Measurements from ENCODE around the gene OR7G2. TPM values are rescaled to one million over a fixed set of nuclear protein-coding genes. Genes with fewer than 3 reads are reported as not detected.

Gene OR7G2
- total and polyA plus RNA-seq, 2 donors (not counting 1 experiment from before 2014, with no cell fraction given) = not detected

- Histone ChIP-seq H3K36me3 (replicated peaks in 1 of 2; ENCODE audit: control extremely low read depth in 1 of 2, control insufficient read depth in 1 of 2, extremely low read depth in 1 of 2, insufficient read depth in 2 of 2, low read length in 1 of 2) (peaks cover 0 to 34% of the 10 kb centered on the region in 2 experiments), H4K20me1 (ENCODE audit: control insufficient read depth, insufficient read depth, low read length, poor library complexity, severe bottlenecking) (peaks cover 44% of the 10 kb centered on the region), H3K27me3 (replicated peaks in 1 of 4; ENCODE audit: control extremely low read depth in 1 of 4, control insufficient read depth in 3 of 4, insufficient read depth in 4 of 4, low read length in 3 of 4) (no peaks in the 10 kb centered on the region), H3K27ac (ENCODE audit: low read length in 2 of 2) (no peak overlapping the region), H2AFZ (ENCODE audit: insufficient read depth, low read depth, low read length, poor library complexity, severe bottlenecking) (no peak overlapping the region), H3K4me2 (replicated peaks; ENCODE audit: low read depth, low read length, poor library complexity, severe bottlenecking) (no peak overlapping the region), H3K4me1 (ENCODE audit: control insufficient read depth in 2 of 2, insufficient read depth in 2 of 2, low read length in 2 of 2) (peaks cover 12 to 15% of the 10 kb centered on the region in 2 donors), H3K79me2 (ENCODE audit: control insufficient read depth, insufficient read depth, low read length) (peaks cover 100% of the 10 kb centered on the region), H3K9ac (ENCODE audit: low read length) (no peak overlapping the region), H3K9me3 (ENCODE audit: control extremely low read depth in 1 of 3, control insufficient read depth in 2 of 3, insufficient read depth in 1 of 3, low read length in 2 of 3) (peaks cover 3 to 22% (median 18%) of the 10 kb centered on the region in 3 donors), H3K4me3 (ENCODE audit: control extremely low read depth in 1 of 5, extremely low read depth in 1 of 5, insufficient read depth in 1 of 5, low read depth in 2 of 5, low read length in 4 of 5) (no peak overlapping the region)
- Mint-ChIP-seq H3K4me3 (no peak overlapping the region), H3K4me1 (peaks cover 45% of the 10 kb centered on the region), H3K27ac (no peak overlapping the region), H3K9me3 (ENCODE audit: insufficient read depth) (peaks cover 3% of the 10 kb centered on the region), H3K27me3 (no peaks in the 10 kb centered on the region)
- DNase-seq = no peak
- TF ChIP-seq CTCF (IDR thresholded peaks at IDR 0.05) (no peak), EZH2 (IDR thresholded peaks at IDR 0.05; ENCODE audit: borderline replicate concordance, insufficient read depth, low read depth, low read length, poor library complexity, severe bottlenecking) (no peak)
- ChIA-PET POLR2A (no interaction called here), CTCF (no interaction called here)
- WGBS (ENCODE audit: insufficient coverage) = 90% methylated on average over 5 of the region's 5 CpGs
- ATAC-seq (ENCODE audit: low read depth) = no peak
- intact Hi-C loops (cut with micrococcal nuclease) = loop anchor here (5.0 kb wide), 1 partner anchor 477 kb away; the partner anchor contains the start of gene ZNF561
Measured at GRCh38 chr19:9144920-9145319, 37.6 kb upstream of the OR7G2 start.

- Histone ChIP-seq H4K20me1 (ENCODE audit: control insufficient read depth, insufficient read depth, low read length, poor library complexity, severe bottlenecking) (peaks cover 5% of the 10 kb centered on the region), H3K4me1 (ENCODE audit: control insufficient read depth in 2 of 2, insufficient read depth in 2 of 2, low read length in 2 of 2) (peaks cover 13 to 15% of the 10 kb centered on the region in 2 donors), H3K27me3 (replicated peaks in 1 of 4; ENCODE audit: control extremely low read depth in 1 of 4, control insufficient read depth in 3 of 4, insufficient read depth in 4 of 4, low read length in 3 of 4) (no peaks in the 10 kb centered on the region), H3K9ac (ENCODE audit: low read length) (peak within 1 kb of the TSS; percentile 99), H3K9me3 (ENCODE audit: control extremely low read depth in 1 of 3, control insufficient read depth in 2 of 3, insufficient read depth in 1 of 3, low read length in 2 of 3) (peaks cover 3 to 10% (median 10%) of the 10 kb centered on the region in 3 donors), H3K27ac (ENCODE audit: low read length in 2 of 2) (peak within 1 kb of the TSS; percentile 86 to 90), H2AFZ (ENCODE audit: insufficient read depth, low read depth, low read length, poor library complexity, severe bottlenecking) (peak within 1 kb of the TSS; percentile 84), H3K4me3 (ENCODE audit: control extremely low read depth in 1 of 5, extremely low read depth in 1 of 5, insufficient read depth in 1 of 5, low read depth in 2 of 5, low read length in 4 of 5) (peak within 1 kb of the TSS; percentile 70 to 99 (median 97)), H3K79me2 (ENCODE audit: control insufficient read depth, insufficient read depth, low read length) (peaks cover 55% of the 10 kb centered on the region), H3K4me2 (replicated peaks; ENCODE audit: low read depth, low read length, poor library complexity, severe bottlenecking) (peak within 1 kb of the TSS; percentile 76), H3K36me3 (replicated peaks in 1 of 2; ENCODE audit: control extremely low read depth in 1 of 2, control insufficient read depth in 1 of 2, extremely low read depth in 1 of 2, insufficient read depth in 2 of 2, low read length in 1 of 2) (peaks cover 0 to 3% of the 10 kb centered on the region in 2 experiments)
- CTCF ChIA-PET = no interaction called here
- ATAC-seq (ENCODE audit: low read depth) (peak; percentile 90), DNase-seq (peak; percentile 94)
- Mint-ChIP-seq H3K4me3 (peak within 1 kb of the TSS; percentile 98), H3K27ac (peak within 1 kb of the TSS; percentile 97), H3K4me1 (peaks cover 33% of the 10 kb centered on the region), H3K9me3 (ENCODE audit: insufficient read depth) (peaks cover 3% of the 10 kb centered on the region), H3K27me3 (peaks cover 2% of the 10 kb centered on the region)
- WGBS (ENCODE audit: insufficient coverage) = under 1% methylated on average over 31 of the region's 43 CpGs
- intact Hi-C loops (cut with micrococcal nuclease) = loop anchor here (1.0 to 5.0 kb wide), 4 partner anchors 169 to 482 kb away; partner anchors contain the start of genes ZNF121, ZNF559, ZNF561 and ZNF699
- TF ChIP-seq CTCF (IDR thresholded peaks at IDR 0.05) = no peak
- TF ChIP-seq EZH2 (IDR thresholded peaks at IDR 0.05; ENCODE audit: borderline replicate concordance, insufficient read depth, low read depth, low read length, poor library complexity, severe bottlenecking) = no peak
- POLR2A ChIA-PET = no interaction called here
Measured at GRCh38 chr19:9140159-9140874, 33.0 kb upstream of the OR7G2 start, which contains the start of gene ZNF317. Gene ZNF317, plus strand, starts transcription at chr19:9140397. Its CDS starts 15,620 bp downstream, at chr19:9156017.
